H1 (cell line): ENCODE data around the gene RAMP3. TPM values are rescaled to one million over a fixed set of nuclear protein-coding genes. Genes with fewer than 3 reads are reported as not detected.

Experiments used
- NANOG ChIP-seq: IDR thresholded peaks from 2 replicates; pipeline ENCODE4 v1.6.1; 2011; ENCODE audit warnings: low read length, low read depth, mild to moderate bottlenecking, inconsistent platforms; ENCODE audit not compliant: insufficient read depth, poor library complexity, severe bottlenecking
- POLR2AphosphoS5 ChIP-seq: IDR thresholded peaks from 2 replicates; pipeline ENCODE4 v1.6.1; 2011; ENCODE audit warnings: low read depth, low read length
- polyA plus RNA-seq, 7 experiments: library from polyadenylated mRNA; depleted of rRNA in 3 of 7; stranded (reverse) in 5 of 7; unstranded in 2 of 7; fragments of >200 nt in 5 of 7; fragments of 200-250 nt in 2 of 7; gene quantifications; 1 replicate in 5 of 7; 2 replicates in 1 of 7; 4 replicates in 1 of 7; pipeline versions ENCODE4 v1.2.1 to v1.2.3, GENCODE V29; 2011 to 2013; ENCODE audit warnings: missing spikeins in 2 of 7, mixed read lengths in 2 of 7
- total RNA-seq: library from RNA; stranded (reverse); fragmentation: NEBNext Ultra II Directional; extraction: Animal tissue kit (Norgen Biotek cat#: 25700); gene quantifications from 2 replicates; pipeline ENCODE4 v1.2.1, GENCODE V29; 2021
- TF ChIP-seq, protein P1 (sequence below): fragments of 300-600 bp; sonication (generic); IDR thresholded peaks from 2 replicates; pipeline ENCODE4 v1.7.1; 2012; ENCODE audit warnings: low read length, moderate library complexity, mild to moderate bottlenecking, inconsistent platforms; ENCODE audit not compliant: insufficient replicate concordance

Gene RAMP3
- total and polyA plus RNA-seq, 2 of the 8 experiments (the other 6 are each of a cell fraction or from before 2014, with no cell fraction given) = 0.88 to 0.98 TPM

DNA sequence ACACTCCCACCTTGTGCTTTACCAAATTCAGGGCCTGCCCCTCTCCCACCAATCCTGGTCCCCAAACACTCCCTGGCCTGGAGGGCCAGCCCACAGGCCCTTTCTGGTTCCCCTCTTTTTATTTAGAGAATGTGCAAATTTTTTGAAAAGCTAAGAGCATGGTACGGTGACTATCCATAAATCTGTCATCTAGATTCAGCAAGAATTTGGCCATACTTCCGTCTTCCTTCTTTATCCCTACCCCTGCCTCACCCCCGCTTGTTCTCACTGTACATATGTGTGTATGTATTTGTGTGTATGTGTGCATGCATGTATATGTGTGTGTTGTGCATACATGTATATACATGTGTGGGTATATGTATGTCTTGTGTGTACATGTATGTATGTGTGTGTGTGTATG, 38.0 kb upstream of the RAMP3 start (continued):
- TF ChIP-seq, protein P1, sequence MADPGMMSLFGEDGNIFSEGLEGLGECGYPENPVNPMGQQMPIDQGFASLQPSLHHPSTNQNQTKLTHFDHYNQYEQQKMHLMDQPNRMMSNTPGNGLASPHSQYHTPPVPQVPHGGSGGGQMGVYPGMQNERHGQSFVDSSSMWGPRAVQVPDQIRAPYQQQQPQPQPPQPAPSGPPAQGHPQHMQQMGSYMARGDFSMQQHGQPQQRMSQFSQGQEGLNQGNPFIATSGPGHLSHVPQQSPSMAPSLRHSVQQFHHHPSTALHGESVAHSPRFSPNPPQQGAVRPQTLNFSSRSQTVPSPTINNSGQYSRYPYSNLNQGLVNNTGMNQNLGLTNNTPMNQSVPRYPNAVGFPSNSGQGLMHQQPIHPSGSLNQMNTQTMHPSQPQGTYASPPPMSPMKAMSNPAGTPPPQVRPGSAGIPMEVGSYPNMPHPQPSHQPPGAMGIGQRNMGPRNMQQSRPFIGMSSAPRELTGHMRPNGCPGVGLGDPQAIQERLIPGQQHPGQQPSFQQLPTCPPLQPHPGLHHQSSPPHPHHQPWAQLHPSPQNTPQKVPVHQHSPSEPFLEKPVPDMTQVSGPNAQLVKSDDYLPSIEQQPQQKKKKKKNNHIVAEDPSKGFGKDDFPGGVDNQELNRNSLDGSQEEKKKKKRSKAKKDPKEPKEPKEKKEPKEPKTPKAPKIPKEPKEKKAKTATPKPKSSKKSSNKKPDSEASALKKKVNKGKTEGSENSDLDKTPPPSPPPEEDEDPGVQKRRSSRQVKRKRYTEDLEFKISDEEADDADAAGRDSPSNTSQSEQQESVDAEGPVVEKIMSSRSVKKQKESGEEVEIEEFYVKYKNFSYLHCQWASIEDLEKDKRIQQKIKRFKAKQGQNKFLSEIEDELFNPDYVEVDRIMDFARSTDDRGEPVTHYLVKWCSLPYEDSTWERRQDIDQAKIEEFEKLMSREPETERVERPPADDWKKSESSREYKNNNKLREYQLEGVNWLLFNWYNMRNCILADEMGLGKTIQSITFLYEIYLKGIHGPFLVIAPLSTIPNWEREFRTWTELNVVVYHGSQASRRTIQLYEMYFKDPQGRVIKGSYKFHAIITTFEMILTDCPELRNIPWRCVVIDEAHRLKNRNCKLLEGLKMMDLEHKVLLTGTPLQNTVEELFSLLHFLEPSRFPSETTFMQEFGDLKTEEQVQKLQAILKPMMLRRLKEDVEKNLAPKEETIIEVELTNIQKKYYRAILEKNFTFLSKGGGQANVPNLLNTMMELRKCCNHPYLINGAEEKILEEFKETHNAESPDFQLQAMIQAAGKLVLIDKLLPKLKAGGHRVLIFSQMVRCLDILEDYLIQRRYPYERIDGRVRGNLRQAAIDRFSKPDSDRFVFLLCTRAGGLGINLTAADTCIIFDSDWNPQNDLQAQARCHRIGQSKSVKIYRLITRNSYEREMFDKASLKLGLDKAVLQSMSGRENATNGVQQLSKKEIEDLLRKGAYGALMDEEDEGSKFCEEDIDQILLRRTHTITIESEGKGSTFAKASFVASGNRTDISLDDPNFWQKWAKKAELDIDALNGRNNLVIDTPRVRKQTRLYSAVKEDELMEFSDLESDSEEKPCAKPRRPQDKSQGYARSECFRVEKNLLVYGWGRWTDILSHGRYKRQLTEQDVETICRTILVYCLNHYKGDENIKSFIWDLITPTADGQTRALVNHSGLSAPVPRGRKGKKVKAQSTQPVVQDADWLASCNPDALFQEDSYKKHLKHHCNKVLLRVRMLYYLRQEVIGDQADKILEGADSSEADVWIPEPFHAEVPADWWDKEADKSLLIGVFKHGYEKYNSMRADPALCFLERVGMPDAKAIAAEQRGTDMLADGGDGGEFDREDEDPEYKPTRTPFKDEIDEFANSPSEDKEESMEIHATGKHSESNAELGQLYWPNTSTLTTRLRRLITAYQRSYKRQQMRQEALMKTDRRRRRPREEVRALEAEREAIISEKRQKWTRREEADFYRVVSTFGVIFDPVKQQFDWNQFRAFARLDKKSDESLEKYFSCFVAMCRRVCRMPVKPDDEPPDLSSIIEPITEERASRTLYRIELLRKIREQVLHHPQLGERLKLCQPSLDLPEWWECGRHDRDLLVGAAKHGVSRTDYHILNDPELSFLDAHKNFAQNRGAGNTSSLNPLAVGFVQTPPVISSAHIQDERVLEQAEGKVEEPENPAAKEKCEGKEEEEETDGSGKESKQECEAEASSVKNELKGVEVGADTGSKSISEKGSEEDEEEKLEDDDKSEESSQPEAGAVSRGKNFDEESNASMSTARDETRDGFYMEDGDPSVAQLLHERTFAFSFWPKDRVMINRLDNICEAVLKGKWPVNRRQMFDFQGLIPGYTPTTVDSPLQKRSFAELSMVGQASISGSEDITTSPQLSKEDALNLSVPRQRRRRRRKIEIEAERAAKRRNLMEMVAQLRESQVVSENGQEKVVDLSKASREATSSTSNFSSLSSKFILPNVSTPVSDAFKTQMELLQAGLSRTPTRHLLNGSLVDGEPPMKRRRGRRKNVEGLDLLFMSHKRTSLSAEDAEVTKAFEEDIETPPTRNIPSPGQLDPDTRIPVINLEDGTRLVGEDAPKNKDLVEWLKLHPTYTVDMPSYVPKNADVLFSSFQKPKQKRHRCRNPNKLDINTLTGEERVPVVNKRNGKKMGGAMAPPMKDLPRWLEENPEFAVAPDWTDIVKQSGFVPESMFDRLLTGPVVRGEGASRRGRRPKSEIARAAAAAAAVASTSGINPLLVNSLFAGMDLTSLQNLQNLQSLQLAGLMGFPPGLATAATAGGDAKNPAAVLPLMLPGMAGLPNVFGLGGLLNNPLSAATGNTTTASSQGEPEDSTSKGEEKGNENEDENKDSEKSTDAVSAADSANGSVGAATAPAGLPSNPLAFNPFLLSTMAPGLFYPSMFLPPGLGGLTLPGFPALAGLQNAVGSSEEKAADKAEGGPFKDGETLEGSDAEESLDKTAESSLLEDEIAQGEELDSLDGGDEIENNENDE = no peak
- TF ChIP-seq POLR2AphosphoS5 (no peak), NANOG (no peak)
- TF ChIP-seq, all 59 proteins: peak for 0
